GM21515 (cell line): ENCODE data around the gene PCBD1.

Experiments
- ATAC-seq: cut with Tn5 transposase; IDR thresholded peaks from one replicate; pipeline ENCODE4 v1.9.1; 2021; ENCODE audit not compliant: unreplicated experiment

The PCBD1 gene

DNA sequence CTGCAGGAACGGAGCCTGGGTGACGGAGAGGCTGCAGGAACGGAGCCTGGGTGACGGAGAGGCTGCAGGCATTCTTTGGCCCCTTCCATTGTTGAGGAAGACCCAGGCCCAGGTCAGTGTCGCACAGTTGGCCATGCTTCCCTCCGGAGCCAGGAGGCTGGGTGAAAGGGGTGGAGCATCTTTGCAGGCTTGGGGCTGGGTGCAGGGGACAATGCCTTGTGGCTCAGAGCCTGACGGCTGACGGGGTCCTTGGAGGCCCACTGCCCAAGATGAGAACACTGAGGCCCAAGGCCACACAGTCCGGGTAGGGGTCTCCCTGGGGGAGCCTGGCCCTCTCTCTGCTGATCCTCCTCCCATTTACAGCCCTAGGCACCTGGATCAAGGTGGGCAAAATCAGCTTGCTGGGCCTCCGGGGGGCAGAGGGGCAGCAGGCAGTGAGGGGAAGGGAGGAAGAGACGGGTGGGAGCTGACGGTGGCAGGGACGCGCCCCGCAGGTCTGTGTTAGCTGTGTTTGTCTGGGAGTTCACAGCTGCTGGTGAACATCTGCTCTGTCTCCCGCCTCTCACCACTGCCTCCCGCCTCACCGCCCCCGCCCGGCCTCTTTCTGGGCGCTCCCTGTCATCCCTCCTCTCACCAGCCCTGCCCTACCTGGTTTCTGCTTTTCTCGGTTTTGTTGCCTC is 30.6 kb upstream of the PCBD1 start:
- no peak for ATAC-seq

DNA sequence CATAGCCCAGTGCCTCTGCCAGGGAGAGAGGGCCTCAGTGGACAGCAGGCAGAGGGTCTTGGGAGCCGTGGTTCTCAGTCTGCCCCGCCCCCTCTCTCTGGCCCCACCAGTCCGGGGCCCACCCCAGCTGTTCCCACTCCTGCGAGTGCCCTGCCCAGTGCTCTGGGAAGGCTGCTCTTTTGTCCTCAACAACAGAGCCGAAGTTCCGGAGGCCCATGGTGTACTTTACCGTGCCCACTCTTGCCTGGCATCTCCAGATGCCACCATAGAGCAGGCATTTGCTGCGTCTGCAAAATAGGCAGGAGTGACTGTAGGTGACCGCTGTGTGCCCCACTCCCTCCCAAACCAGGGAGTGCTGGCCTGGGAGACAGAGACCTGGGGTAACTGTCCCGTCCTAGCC is 29.3 kb upstream of the PCBD1 start:
- no peak for ATAC-seq

DNA sequence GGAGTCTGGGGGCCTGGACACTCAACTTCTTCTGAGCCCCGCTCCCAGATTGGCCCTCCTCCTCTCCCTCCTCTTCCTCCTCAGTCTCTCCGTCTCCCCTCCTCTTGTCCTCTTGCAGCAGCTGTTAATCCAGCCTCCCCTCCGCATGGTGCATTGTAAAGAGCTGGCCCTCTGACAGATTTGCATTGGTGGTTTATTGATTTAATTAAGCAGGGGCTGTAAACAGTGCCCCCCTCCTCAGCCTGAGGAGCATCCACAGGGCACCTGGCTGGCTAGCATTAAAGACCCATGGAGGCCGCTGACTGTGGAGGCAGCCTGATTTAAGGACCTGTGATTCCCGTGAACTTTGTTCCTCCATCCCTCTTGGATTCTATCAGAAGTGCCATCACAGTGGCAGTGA is 28.9 kb upstream of the PCBD1 start:
- ATAC-seq, result no peak

DNA sequence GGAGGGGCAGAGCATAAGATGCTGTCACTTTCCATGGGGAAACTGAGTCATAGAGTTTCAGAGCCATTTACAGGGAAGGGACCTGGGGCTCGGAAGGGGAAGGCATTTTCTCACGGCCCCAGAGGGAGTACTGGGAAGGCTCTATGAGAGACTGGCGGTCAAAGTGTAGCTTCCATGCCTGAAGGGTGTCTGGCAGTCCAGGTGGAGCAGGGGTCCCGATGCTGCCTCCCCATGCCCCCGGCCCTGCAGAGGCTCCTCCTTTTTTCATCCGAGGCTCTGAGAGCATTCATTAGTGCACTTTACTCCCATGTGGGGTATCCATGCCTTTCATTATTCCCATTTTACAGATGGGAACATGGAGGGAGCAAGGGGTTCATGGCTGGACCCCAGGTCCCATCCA is 27.9 kb upstream of the PCBD1 start:
- no peak for ATAC-seq

DNA sequence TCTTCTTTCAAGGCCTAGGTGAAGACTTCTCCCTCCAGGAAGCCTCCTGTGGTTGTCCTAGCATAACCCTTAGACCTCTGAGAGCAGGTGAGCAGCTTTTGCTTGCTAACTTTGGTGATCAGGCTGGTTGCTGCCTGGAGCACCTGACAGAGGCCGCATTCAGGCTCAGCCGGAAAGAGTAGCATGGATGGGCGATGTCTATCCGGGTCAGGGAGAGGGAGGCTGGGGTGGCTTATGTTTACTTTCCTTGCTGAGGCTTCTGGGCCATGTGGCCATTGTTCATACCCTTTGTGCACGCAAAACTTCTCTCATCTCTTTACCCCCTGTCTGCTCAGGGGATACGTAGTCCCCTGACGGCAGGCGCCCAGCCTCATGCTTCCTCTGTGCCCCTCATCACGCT is 27.4 kb upstream of the PCBD1 start:
- no peak for ATAC-seq

DNA sequence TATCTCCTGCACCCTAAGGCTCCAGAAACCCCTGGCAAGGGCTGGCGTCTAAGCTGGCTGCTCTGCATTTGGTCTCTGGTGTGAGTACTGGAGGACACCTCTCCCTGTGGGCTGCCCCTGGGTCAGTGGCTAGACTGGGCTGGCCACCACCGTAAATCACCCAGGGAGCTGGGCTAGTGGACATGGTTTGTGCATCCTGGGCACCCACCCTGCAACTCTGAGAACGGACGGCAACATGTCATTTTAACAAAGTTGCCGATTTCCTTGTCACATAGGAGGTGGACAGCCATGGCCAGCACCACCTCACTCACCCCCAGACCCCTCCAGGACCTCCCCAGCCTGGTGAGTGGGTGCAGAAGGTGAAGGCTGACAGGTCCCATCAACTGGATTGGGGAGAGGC is 26.8 kb upstream of the PCBD1 start:
- no peak for ATAC-seq

DNA sequence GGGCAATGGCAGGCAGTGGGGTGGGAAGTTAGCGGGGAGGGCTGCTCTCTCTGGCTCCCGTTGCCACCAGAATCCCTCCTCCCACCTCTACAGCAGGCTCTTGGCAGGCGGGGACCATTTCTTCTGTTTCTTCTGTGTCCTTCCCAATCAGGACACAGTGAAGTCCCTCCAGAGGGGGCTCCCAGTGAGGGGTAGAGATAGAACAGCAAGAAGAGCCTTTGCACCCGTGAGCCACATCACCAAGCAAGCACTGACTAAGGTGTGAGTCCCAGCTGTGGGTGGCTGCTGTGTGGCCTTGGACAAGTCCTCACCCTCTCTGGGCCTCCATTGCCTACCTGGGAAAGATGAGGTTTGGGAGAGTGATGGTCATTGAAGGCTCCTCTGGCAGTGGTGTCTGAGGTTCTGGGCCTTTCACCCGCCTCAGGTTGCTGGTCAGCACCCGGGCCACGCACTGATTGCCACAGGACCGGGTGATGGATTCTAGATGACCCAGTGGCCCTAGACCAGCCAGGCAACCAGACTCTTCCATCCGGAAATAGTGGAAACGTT is 26.0 kb upstream of the PCBD1 start:
- ATAC-seq, result no peak

DNA sequence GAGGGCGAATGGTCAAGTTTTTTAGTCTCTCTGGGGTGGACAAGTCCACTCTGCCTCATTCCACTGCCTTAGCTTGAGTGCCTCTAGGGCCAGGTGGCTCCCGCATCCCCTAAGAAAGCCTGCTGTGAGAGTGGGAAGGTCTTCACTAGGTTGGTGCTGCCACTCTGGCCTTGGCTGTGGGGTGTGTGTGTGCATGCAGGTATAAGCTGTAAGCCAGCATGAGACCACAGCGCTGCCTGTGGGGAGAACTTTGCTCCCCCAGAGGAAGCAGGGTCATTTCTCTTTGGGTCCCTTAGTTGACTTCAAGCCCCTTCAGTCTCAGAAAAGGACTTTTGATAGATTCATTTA is 25.5 kb upstream of the PCBD1 start:
- ATAC-seq, result no peak

DNA sequence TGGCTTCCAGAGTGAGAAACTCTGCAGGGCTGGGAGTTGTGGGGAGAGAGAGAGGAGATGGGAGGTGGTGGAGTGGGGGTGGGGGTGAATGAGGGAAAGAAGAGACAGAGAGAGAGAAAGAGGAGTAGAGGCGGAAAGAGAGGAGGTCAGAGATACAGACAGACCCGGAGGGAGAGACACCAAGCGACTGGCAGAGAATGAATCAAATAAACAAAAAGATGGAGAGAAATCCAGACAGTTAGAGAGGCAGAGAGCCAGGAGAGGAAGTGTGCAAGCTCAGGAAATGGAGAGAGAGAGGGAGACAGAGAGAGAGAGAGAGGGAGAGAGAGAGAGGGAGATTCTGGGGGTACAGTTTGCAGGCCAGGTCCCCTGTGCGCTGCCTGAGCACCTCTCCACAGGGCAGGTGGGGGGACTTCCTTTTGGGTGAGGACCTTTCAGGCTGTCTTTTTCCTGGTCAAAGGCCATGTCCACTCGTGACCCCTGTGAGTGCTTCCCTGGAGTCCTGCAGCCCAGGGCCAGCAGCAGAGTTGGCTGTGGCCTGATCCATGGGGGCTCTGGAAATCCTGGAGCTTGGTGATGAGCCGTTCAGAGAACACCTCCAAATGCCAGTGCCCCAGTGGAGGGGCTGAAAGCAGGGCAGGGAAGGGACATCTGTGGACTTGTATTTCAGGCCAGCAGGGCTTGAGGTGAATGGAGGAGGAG is 25.0 kb upstream of the PCBD1 start:
- no peak for ATAC-seq

DNA sequence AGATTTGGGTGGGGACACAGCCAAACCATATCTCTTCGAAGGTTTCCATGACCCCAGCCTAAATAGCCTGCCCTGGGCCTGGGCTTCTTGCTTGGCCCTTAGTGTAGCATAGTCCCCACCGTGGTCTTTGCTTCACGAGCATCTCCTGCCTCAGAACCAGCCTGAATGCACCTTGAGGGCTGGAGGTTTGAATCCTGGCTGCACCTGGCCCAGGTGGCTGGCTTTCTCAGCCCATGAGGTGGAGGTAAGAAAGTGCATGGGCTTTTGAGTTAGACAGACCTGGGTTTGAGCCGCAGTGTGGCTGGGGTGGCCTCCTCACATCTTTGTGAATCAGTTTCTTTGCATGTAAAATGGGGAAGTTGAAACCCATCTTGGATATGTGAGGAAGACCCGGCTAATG is 24.2 kb upstream of the PCBD1 start:
- ATAC-seq, result no peak

DNA sequence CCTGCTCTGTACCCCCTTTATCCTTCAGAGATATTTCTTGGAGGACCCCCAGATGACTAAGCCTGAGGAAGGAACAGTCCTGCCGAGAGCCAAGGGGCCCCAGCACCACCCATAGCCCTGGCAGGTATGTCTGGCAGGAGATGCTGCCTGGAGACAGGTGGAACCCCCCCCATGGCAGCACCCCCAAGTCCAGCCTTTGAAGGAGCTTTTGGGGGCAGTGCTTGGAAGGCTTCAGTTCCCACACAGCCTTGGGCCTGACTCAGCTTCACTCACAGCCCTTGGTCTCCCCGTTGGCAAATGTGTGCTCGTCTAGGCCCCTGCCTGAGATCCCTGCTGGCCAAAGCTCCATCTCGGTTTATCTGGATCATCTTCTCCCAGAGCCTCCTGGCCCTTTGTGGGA is 23.0 kb upstream of the PCBD1 start:
- no peak for ATAC-seq

DNA sequence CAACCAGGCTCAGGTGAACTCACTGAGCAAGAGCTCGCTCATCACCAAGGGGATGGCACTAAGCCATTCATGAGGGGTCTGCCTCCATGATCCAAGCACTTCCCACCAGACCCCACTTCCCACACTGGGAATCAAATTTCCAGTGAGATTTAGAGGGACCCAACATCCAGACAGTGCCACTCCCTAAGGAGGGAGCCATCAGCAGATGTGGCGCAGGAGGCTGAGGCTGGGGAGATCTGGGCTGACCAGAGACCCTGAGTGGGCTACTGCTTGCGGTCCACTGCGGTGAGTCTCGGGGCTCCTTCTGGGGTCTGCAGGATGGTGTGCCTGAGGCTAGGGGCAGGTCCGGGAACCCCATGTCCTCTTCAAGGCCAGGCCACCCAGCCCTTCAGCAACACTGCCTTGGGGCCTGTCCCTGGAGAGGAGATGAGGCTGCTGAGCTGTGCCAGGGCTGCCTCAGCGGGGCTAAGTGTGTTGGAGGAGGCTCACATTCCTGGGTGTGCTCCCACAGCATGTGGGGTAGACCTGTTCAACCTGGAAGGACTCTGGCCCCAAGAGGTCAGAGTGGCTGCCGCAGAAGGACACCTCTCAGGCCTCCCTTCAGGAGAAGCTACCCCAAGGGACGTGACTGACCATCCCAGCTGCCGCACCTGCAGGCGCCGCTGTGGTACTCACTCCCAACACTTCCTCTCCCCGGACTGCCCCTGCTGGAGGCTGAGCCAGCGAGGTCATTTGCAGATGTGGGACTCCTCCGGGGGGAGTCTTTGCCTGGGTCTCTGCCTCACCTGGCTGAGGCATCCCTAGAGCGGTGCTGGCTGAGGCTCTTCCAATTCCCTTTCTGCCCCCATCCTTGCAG is 22.3 kb upstream of the PCBD1 start:
- ATAC-seq, result no peak

DNA sequence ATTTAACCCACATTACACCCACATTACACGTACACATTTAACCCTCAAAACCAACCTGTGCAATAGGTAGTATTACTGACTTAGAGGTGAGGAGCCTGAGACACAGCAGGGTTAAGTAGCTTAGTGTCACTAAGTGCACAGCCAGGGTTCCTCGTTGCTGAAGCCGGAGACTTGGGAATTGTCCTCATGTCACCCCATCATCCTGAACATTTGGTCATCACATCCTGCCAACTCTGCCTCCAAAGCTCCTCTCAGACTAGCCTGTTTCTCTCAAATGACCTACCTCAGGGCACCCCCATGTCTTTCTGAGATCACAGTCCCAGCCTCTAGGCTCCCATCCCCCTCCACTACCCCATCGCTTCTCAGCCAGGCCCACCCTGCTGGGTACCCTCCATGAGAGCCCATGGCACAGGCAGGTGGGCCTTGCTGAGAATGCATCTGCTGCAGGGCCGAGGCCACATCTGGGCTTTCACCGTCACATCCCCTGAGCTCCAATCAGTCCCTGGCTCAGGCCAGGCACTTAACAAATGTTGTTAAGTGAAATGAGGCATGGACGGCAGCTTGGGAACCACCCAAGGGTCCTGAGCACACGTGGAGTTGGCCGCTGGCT is 21.1 kb upstream of the PCBD1 start:
- no peak for ATAC-seq

DNA sequence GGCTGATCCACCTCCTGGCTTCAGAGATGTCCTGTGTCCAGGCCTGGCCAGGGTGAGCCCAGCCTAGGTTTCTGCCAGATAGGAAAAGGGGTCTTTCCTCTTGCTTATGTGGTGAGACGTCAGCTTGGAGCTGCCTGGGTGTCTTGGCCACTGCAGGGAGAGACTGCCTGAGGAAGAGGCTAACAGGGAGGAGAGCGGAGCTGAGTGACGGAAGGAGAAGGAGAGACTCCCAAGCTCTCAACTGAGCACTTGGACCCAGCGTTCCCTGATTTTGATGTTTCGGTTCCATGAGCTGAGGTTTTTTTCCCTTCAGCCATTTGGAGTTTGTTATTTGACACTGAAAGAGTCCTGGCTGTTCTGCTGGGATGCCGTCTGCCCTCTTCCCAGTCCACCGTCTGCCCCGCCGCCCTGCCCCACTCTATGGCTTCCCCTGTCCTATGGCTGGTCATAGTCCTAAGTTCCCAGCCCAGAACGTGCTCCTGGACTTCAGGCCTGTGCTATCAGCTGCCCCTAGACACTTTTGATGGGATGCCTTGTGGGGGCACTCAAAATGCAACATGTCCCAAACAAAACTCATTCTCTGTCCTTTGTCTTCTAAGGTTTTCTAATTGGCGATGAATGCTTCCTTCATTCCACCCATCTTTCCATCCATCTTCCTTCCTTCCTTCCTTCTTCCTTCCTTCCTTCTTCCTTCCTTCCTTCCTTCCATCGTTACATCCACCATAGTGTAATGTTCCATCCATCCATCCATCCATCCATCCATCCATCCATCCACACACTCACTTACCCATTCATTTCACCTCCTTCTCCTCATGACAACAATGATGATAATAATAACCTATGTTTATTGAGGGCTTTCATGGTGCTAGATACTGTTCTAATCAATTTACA is 20.3 kb upstream of the PCBD1 start:
- ATAC-seq, result no peak

DNA sequence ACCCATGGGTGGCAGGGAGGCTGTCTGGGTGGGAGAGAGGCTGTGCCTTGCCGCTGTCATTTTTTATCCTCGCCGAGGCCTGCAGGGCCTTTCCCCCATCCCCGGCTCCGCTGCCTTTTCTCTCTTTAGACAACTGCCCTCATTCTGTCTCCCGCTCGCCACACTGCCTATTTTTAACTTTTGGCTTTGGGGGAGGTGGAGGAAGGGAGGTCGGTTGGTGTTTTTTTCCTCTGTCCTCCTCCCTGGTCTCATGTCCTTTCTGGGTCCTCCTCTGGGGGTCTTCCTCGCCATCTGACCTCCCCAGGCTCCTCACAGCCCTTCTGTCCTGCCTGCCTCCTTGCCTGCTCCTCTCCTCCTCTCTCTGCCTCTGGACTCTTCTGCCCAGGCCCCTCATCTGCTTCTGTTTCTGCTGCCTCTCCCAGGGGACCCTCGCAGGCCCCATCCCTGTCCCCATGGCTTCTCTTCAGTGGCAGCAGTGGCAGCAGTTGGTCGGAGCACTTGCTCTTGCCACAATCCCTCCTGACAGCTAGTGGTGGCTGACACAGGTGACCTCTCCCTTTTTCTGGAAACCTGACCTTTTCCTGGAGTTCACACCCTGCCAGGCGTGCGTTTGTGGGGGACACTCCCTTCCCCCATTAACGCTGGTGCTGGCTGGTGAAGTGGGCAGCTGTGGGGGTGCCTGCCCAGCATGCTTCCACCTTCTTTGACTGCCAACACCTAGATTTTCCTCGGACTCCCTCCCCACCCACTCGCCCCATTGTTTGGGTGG is 19.5 kb upstream of the PCBD1 start:
- ATAC-seq, result no peak

DNA sequence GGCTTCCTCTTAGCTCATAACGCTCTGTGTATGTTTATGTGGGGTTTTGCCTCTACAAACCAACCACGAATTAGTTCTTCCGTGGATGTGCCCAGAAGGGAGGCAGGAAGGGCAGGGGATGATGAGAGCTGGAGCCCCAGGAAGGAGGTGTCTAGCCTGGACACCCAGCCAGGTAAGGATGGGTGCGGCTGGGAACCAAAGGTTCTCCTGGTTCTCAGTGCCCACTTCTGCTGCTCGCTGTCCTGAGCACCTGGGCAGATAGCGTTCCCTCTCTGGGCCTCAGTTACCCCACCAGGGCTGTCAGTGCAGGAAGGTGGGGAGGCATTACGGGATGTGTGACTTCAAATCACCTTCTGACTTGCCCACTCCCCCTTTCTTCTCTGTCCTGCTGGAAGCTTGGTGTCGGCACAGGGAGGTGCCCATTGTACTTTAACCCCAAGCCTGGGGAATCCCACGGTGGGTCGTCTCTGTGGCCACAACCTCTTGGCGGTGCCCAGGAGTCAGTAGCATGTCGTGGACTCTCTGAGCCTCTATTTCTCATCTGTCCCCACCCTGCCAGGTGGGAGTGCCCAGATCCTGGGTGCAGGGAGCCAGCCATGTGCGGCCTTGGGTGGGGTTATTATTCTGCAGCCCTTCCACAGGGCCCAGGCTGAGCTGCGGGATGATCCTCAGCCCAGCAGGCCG is 18.7 kb upstream of the PCBD1 start:
- ATAC-seq, result no peak

DNA sequence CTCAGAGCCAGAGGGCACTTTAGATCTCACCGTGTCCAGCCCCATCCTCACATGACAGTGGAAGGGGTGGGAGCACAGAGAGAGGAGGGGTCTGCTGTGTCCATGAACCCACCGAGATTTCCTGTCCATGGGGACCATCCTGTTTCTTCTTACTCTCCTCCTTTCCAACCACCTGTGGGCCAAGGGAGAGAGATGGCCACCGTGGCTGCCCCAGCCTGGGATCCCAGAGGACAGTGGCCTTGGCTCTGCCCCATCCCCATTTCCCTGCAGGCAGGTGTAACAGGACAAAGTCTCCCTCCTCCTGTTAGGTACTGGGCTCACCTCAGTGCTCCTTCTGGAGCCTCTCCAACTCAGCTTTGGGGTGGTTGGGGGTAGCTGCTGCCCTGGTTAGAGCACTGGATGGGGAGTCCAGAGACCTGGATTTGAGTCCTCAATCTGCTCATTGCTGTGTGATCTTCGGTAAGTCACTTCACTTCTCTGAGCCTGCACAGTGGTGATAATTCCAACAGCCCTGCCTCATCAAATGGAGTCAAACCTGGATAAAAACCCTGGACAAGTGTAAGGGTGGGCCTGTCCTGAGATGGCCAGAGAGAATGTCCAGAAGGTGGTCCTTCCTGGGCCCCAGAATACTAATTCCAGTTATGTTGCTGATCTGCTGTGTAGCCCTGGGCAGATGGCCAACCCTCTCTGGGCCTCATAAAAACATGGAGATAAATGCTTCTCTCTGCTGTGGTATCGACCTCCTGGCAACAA is 17.8 kb upstream of the PCBD1 start:
- no peak for ATAC-seq
